Esophagus squamous epithelium (tissue), 5 donors: ENCODE measurements around the gene NPM3. TPM values are rescaled to one million over a fixed set of nuclear protein-coding genes. Genes with fewer than 3 reads are reported as not detected.

Source experiments
- DNase-seq: peaks from one replicate; lab custom pipeline; 2025; lab: John Stamatoyannopoulos, UW
- H3K27ac ChIP-seq, 4 donors: fragments of 200-600 bp; sonication (generic); one replicate each; pipeline ENCODE4 v1.5.1; 2016 to 2019; ENCODE audit warnings: mild to moderate bottlenecking in 1 of 4
- H3K27me3 ChIP-seq, 4 donors: fragments of 200-600 bp; sonication (generic); 1 replicate in 3 of 4; 2 replicates in 1 of 4; pipeline versions ENCODE4 v1.5.1 to v1.6.0; 2017 to 2021; ENCODE audit warnings: antibody characterized with exemption in 1 of 4
- H3K36me3 ChIP-seq, 3 donors: fragments of 200-600 bp; sonication (generic); one replicate each; pipeline ENCODE4 v1.5.1; 2016 to 2019
- H3K4me1 ChIP-seq, 3 donors: fragments of 200-600 bp; sonication (generic); one replicate each; pipeline ENCODE4 v1.5.1; 2017 to 2019
- H3K4me3 ChIP-seq, 4 donors: fragments of 200-600 bp; sonication (generic); 1 replicate in 3 of 4; 2 replicates in 1 of 4; pipeline ENCODE4 v1.5.1; 2016 to 2019; ENCODE audit warnings: mild to moderate bottlenecking in 2 of 4, moderate library complexity in 1 of 4
- H3K9me3 ChIP-seq, 3 donors: fragments of 200-600 bp; sonication (generic); one replicate each; pipeline ENCODE4 v1.5.1; 2016 to 2019
- POLR2A ChIP-seq, 4 donors: fragments of 450-650 bp; IDR thresholded peaks; one replicate each; pipeline ENCODE4 v1.6.1; 2017; ENCODE audit warnings: antibody characterized with exemption in 4 of 4, mild to moderate bottlenecking in 4 of 4, moderate library complexity in 3 of 4
- WGBS, 2 donors: methylation state at CpG; one replicate each; pipeline ENCODE4 v1.1.5; 2018; 5-methylcytosine and 5-hydroxymethylcytosine counted together
- intact Hi-C: fragments of 100-400 bp; cut with DNase I; formaldehyde crosslinking; loops from one replicate; pipeline ENCODE4 v1.15.0; 2022
- total RNA-seq, 4 donors: library from RNA; depleted of rRNA; stranded (reverse); fragments of >200 nt; gene quantifications; one replicate each; pipeline ENCODE4 v1.1.0, GENCODE V29; 2016
- TF ChIP-seq, protein P1 (sequence below), 6 experiments: fragments of 450-650 bp in 4 of 6; fragments of 200-600 bp in 2 of 6; sonication (generic) in 2 of 6; IDR thresholded peaks; one replicate each; pipeline ENCODE4 v1.5.1; 2016 to 2019; ENCODE audit warnings: antibody characterized with exemption in 6 of 6, mild to moderate bottlenecking in 4 of 6, moderate library complexity in 4 of 6
- donor health status: DM: yes; HTN: yes; CAD: no.

NPM3 gene
- total RNA-seq, 4 donors from 2014 or later: 36.7 to 91.3 (median 52.2) TPM

DNA sequence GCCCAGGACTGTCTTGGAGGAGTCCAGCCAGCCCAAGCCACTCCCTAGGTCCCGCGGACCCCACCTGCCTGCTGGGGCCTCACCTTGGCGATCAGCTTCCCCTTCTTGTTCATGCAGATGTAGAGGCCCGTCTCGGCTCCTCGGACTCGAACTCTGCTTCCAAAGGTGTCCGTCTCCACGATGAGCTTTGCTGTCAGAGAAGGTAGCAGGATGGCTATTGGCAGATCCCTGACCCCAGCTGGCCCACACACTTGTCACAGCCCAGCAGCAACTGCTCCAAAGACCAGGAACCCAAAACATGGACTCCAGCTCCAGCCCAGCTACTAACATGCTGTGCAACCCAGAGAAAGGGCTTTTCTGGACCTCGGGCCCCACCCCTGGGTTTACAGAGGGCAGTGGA lies 11.9 kb downstream of the NPM3 start:
- no peaks in the 10 kb centered on the region for H3K9me3 ChIP-seq
- peaks cover 27 to 98% (median 32%) of the 10 kb centered on the region in 4 donors for H3K27me3 ChIP-seq
- intact Hi-C loops: loop anchor here (5.0 kb wide), 1 partner anchor 159 kb away; no protein-coding TSS in a partner anchor
- H3K4me1 ChIP-seq: peaks cover 9 to 32% (median 18%) of the 10 kb centered on the region in 3 donors
- 83 to 84% methylated on average over 8 to 10 of the region's 10 CpGs for WGBS, 2 donors
- DNase-seq: no peak
- no peak overlapping the region for H3K4me3 ChIP-seq
- H3K27ac ChIP-seq: no peak overlapping the region
- TF ChIP-seq POLR2A (IDR thresholded peaks at IDR 0.05): no peak
- TF ChIP-seq, protein P1, sequence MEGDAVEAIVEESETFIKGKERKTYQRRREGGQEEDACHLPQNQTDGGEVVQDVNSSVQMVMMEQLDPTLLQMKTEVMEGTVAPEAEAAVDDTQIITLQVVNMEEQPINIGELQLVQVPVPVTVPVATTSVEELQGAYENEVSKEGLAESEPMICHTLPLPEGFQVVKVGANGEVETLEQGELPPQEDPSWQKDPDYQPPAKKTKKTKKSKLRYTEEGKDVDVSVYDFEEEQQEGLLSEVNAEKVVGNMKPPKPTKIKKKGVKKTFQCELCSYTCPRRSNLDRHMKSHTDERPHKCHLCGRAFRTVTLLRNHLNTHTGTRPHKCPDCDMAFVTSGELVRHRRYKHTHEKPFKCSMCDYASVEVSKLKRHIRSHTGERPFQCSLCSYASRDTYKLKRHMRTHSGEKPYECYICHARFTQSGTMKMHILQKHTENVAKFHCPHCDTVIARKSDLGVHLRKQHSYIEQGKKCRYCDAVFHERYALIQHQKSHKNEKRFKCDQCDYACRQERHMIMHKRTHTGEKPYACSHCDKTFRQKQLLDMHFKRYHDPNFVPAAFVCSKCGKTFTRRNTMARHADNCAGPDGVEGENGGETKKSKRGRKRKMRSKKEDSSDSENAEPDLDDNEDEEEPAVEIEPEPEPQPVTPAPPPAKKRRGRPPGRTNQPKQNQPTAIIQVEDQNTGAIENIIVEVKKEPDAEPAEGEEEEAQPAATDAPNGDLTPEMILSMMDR (IDR thresholded peaks at IDR 0.05): no peak
- no peaks in the 10 kb centered on the region for H3K36me3 ChIP-seq

DNA sequence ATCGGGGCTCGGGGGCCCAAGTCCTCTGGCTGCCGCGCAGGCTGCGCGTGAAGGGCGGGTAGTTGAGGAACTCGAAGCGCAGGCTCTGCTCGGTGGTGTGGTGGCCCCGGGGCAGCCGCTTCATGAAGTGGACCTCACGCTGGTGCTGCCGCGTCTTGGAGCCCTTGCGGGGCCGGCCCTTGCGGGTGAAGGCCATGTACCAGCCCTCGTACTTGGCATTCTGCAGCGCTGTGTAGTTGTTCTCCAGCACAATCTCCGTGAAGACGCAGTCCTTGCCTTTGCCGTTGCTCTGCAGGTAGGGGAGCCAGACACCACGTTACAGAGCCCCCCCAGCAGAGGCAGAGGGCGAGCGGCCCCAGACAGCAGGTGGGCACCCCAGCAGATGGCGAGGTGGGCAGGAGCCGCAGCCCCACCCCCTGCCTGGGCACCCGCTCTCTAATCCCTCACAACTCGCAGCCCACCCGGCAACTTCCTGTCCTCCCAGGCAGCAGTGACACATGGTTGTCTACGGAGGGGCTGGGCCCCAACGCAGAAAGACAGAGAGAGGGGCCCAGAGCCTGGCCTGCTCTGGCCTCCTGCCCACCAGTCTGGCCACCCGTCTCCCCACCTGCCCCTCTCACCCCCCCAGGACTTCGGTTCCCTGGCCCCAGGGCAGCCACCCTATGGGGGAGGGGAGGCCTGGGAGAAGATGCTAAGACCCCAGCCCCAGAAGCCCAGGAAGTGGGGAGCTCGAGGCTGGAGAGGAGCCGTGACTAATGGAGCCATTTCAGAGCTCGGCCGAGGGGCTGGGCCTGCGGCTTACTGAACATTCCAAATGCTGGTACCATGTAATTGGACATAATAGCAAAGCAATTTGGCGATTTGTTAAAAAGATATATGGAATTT lies 12.7 kb downstream of the NPM3 start:
- no peak overlapping the region for H3K27ac ChIP-seq

DNA sequence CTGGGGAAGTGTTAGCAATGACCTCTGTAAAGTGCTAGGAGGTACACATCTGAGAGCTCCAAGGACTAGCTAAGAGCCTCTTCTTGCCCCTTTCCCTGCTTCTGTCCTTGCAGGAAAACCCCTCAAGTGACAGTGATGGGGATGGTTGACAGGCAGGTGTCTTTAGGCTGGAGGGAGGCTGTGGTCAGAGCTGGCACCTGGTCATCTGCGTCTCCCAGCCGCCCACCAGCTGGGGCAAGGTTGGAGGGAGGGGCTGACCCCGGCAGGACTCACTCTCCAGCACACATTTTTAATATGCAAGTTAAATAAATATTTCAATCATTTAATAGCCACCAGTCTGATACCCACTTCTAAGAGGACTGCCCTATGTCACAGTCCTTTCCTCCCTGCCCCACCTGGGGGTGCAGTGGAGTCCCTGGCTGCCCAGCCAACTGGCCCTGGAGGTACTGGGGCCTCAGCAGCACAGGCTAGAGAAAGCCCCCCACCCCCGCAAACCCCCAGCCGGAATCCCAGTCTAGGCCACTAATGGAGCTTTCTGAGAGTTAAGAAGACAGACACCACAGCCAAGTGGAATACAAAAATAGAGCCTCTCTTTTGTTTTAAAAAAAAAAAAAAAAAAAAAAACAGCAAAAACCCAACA lies 13.6 kb downstream of the NPM3 start:
- Histone ChIP-seq H3K27me3 (peaks cover 15 to 98% (median 21%) of the 10 kb centered on the region in 4 donors), H3K36me3 (no peaks in the 10 kb centered on the region), H3K4me1 (peaks cover under 1 to 15% (median 1%) of the 10 kb centered on the region in 3 donors), H3K4me3 (no peak overlapping the region), H3K9me3 (no peaks in the 10 kb centered on the region), H3K27ac (no peak overlapping the region)
- DNase-seq: no peak
- intact Hi-C loops: loop anchor here (5.0 kb wide), 1 partner anchor 157 kb away; no protein-coding TSS in a partner anchor
- no peak for TF ChIP-seq POLR2A (IDR thresholded peaks at IDR 0.05)
- TF ChIP-seq, protein P1 (IDR thresholded peaks at IDR 0.05): no peak
- WGBS, 2 donors: 75% methylated on average over 4 of the region's 5 CpGs; no CpG with 5 or more reads in 1 of the 2 donors

More for the DNA sequence above, 12.7 kb downstream of the NPM3 start:
- Histone ChIP-seq H3K27me3 (peaks cover 24 to 98% (median 30%) of the 10 kb centered on the region in 4 donors), H3K4me3 (no peak overlapping the region), H3K36me3 (no peaks in the 10 kb centered on the region), H3K9me3 (no peaks in the 10 kb centered on the region), H3K4me1 (peaks cover 9 to 24% (median 10%) of the 10 kb centered on the region in 3 donors)
- no peak for TF ChIP-seq POLR2A (IDR thresholded peaks at IDR 0.05)
- TF ChIP-seq, protein P1 (IDR thresholded peaks at IDR 0.05): no peak
- 84 to 85% methylated on average over 8 to 28 of the region's 41 CpGs for WGBS, 2 donors
- intact Hi-C loops: loop anchor here (5.0 kb wide), 1 partner anchor 158 kb away; no protein-coding TSS in a partner anchor
- no peak for DNase-seq

DNA sequence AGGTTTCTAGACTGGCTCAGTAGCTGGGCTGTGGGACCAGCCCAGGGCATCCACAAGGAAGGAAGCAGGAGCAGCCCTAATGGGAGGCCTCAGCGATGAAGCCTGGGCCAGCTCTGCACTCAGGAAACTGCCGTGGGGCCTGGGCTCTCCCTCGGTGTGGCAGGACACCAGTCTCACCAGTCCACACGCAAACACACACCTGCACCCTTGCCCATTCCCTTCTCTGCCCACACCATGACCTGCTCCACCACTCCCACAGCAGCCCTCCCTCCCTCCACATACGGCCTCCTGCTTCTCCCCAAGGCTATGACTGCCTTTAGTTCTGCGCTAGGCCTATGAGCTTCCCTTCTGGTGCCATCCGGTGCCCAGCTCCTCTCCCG lies 14.5 kb downstream of the NPM3 start:
- Histone ChIP-seq H3K36me3 (no peaks in the 10 kb centered on the region), H3K4me1 (peaks cover 0 to 6% (median 0%) of the 10 kb centered on the region in 3 donors), H3K4me3 (no peak overlapping the region), H3K27me3 (peaks cover 6 to 97% (median 12%) of the 10 kb centered on the region in 4 donors), H3K9me3 (no peaks in the 10 kb centered on the region), H3K27ac (no peak overlapping the region)
- 81 to 88% methylated on average over 7 to 8 of the region's 8 CpGs for WGBS, 2 donors
- TF ChIP-seq, protein P1 (IDR thresholded peaks at IDR 0.05): no peak
- TF ChIP-seq POLR2A (IDR thresholded peaks at IDR 0.05): no peak
- no peak for DNase-seq
- intact Hi-C loops: no loop called here
